ENCODE results near the gene UNC45A. TPM values are rescaled to one million over a fixed set of nuclear protein-coding genes. Genes with fewer than 3 reads are reported as not detected.

Gene UNC45A
- total and polyA plus RNA-seq, 2 of the 8 experiments (the other 6 are each of a cell fraction or from before 2014, with no cell fraction given), result 74.1 to 84.2 TPM

DNA sequence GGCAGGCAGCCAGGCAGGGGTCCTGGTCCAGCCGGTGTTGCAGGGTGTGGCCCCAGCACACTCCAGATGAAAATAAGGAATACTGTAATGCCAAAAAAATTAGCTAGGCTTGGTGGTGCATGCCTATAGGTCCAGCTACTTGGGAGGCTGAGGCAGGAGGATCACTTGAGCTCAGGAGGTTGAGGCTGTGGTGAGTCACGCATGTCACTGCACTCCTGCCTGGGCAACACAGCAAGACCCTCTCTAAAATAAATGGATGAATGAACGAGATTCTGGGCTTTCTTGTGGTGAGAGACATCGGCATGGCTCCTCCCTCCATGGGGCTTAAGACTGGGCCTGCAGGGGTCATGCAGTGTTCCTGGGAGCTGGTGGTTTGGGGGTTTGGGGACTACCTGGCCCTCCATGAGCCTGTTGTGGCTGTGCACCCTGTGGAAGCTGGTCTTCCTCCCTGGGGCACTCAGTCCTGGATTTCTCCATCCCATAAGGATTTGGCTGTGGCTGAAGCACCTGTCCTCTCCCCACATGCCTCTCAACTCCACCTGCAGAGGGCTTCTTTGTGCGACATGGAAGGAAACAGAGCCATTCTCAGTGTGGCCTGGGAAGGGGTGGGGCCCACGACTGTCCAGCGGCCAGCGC, 12.0 kb downstream of the UNC45A start (continued):
- TF ChIP-seq, protein P1, sequence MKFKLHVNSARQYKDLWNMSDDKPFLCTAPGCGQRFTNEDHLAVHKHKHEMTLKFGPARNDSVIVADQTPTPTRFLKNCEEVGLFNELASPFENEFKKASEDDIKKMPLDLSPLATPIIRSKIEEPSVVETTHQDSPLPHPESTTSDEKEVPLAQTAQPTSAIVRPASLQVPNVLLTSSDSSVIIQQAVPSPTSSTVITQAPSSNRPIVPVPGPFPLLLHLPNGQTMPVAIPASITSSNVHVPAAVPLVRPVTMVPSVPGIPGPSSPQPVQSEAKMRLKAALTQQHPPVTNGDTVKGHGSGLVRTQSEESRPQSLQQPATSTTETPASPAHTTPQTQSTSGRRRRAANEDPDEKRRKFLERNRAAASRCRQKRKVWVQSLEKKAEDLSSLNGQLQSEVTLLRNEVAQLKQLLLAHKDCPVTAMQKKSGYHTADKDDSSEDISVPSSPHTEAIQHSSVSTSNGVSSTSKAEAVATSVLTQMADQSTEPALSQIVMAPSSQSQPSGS (IDR thresholded peaks at IDR 0.05; ENCODE audit: low read length), result no peak
- TF ChIP-seq, protein P2, sequence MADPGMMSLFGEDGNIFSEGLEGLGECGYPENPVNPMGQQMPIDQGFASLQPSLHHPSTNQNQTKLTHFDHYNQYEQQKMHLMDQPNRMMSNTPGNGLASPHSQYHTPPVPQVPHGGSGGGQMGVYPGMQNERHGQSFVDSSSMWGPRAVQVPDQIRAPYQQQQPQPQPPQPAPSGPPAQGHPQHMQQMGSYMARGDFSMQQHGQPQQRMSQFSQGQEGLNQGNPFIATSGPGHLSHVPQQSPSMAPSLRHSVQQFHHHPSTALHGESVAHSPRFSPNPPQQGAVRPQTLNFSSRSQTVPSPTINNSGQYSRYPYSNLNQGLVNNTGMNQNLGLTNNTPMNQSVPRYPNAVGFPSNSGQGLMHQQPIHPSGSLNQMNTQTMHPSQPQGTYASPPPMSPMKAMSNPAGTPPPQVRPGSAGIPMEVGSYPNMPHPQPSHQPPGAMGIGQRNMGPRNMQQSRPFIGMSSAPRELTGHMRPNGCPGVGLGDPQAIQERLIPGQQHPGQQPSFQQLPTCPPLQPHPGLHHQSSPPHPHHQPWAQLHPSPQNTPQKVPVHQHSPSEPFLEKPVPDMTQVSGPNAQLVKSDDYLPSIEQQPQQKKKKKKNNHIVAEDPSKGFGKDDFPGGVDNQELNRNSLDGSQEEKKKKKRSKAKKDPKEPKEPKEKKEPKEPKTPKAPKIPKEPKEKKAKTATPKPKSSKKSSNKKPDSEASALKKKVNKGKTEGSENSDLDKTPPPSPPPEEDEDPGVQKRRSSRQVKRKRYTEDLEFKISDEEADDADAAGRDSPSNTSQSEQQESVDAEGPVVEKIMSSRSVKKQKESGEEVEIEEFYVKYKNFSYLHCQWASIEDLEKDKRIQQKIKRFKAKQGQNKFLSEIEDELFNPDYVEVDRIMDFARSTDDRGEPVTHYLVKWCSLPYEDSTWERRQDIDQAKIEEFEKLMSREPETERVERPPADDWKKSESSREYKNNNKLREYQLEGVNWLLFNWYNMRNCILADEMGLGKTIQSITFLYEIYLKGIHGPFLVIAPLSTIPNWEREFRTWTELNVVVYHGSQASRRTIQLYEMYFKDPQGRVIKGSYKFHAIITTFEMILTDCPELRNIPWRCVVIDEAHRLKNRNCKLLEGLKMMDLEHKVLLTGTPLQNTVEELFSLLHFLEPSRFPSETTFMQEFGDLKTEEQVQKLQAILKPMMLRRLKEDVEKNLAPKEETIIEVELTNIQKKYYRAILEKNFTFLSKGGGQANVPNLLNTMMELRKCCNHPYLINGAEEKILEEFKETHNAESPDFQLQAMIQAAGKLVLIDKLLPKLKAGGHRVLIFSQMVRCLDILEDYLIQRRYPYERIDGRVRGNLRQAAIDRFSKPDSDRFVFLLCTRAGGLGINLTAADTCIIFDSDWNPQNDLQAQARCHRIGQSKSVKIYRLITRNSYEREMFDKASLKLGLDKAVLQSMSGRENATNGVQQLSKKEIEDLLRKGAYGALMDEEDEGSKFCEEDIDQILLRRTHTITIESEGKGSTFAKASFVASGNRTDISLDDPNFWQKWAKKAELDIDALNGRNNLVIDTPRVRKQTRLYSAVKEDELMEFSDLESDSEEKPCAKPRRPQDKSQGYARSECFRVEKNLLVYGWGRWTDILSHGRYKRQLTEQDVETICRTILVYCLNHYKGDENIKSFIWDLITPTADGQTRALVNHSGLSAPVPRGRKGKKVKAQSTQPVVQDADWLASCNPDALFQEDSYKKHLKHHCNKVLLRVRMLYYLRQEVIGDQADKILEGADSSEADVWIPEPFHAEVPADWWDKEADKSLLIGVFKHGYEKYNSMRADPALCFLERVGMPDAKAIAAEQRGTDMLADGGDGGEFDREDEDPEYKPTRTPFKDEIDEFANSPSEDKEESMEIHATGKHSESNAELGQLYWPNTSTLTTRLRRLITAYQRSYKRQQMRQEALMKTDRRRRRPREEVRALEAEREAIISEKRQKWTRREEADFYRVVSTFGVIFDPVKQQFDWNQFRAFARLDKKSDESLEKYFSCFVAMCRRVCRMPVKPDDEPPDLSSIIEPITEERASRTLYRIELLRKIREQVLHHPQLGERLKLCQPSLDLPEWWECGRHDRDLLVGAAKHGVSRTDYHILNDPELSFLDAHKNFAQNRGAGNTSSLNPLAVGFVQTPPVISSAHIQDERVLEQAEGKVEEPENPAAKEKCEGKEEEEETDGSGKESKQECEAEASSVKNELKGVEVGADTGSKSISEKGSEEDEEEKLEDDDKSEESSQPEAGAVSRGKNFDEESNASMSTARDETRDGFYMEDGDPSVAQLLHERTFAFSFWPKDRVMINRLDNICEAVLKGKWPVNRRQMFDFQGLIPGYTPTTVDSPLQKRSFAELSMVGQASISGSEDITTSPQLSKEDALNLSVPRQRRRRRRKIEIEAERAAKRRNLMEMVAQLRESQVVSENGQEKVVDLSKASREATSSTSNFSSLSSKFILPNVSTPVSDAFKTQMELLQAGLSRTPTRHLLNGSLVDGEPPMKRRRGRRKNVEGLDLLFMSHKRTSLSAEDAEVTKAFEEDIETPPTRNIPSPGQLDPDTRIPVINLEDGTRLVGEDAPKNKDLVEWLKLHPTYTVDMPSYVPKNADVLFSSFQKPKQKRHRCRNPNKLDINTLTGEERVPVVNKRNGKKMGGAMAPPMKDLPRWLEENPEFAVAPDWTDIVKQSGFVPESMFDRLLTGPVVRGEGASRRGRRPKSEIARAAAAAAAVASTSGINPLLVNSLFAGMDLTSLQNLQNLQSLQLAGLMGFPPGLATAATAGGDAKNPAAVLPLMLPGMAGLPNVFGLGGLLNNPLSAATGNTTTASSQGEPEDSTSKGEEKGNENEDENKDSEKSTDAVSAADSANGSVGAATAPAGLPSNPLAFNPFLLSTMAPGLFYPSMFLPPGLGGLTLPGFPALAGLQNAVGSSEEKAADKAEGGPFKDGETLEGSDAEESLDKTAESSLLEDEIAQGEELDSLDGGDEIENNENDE (IDR thresholded peaks at IDR 0.05; ENCODE audit: insufficient replicate concordance, low read length), result no peak
- TF ChIP-seq RNF2 (IDR thresholded peaks at IDR 0.05; ENCODE audit: borderline replicate concordance, low read depth, low read length, missing control alignments, poor library complexity, severe bottlenecking) (no peak), BRCA1 (IDR thresholded peaks at IDR 0.05; ENCODE audit: low read depth, low read length) (no peak)
